Measurements from ENCODE around the gene RSPH9.

- TF ChIP-seq, protein P1, sequence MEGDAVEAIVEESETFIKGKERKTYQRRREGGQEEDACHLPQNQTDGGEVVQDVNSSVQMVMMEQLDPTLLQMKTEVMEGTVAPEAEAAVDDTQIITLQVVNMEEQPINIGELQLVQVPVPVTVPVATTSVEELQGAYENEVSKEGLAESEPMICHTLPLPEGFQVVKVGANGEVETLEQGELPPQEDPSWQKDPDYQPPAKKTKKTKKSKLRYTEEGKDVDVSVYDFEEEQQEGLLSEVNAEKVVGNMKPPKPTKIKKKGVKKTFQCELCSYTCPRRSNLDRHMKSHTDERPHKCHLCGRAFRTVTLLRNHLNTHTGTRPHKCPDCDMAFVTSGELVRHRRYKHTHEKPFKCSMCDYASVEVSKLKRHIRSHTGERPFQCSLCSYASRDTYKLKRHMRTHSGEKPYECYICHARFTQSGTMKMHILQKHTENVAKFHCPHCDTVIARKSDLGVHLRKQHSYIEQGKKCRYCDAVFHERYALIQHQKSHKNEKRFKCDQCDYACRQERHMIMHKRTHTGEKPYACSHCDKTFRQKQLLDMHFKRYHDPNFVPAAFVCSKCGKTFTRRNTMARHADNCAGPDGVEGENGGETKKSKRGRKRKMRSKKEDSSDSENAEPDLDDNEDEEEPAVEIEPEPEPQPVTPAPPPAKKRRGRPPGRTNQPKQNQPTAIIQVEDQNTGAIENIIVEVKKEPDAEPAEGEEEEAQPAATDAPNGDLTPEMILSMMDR (IDR thresholded peaks at IDR 0.05) = no peak
- TF ChIP-seq POLR2AphosphoS5 (IDR thresholded peaks at IDR 0.05) (no peak), POLR2A (IDR thresholded peaks at IDR 0.05) (no peak), EP300 (IDR thresholded peaks at IDR 0.05) (no peak)
Observed at GRCh38 chr6:43715056-43715788, 70.4 kb downstream of the RSPH9 start.

All from suprapubic skin (tissue), 4 donors.